Astrocyte of the hippocampus (primary cell): Measurements from ENCODE around the gene ZNF333.
"Not testable (repeated sequence)": the region's sequence is repeated elsewhere in the genome, so short reads cannot be mapped to it uniquely, and the experiment has no call there.

Experiments
- DNase-seq: peaks from one replicate; pipeline ENCODE4 v3.0.0; 2011; ENCODE audit warnings: low read depth, low spot score

Gene ZNF333

GRCh38 chr19:14768001-14768400, 78.2 kb downstream of the ZNF333 start:
- no peak for DNase-seq

DNA sequence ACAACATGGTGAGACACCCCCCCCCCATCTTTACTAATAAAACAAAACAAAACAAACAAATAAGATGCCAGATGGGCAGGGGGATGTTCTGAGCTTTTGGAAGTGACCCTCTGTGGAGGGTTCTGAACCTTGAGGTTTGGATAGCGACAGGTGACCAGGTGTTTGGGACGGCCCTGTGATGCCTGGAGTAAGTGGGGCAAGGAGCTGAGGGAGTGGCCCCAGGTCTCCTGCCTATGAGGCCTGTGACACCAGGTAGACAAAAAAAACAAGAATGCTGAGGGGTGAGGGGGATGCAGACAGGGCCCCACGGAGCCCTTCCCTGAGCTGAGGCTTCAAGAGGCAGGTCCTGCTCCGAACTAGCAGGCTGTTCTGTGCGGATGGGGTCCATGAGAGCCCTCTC, 79.4 kb downstream of the ZNF333 start:
- DNase-seq, result no peak

DNA sequence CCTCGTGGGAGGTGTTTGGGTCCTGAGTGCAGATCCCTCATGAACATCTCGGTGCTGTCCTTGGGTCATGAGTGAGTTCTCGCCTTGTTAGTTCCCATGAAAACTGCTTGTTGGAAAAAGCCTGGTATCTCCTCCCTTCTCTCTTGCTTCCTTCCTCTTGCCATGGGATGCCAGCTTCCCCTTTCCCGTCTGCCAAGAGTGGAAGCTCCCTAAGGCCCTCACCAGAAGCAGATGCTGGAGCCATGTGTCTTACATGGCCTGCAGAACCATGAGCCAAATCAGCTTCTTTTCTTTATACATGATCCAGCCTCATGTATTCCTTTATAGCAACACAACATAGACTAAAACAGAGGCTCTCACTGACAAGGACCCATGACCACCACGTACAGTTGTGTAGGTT, 80.3 kb downstream of the ZNF333 start:
- DNase-seq, result no peak

DNA sequence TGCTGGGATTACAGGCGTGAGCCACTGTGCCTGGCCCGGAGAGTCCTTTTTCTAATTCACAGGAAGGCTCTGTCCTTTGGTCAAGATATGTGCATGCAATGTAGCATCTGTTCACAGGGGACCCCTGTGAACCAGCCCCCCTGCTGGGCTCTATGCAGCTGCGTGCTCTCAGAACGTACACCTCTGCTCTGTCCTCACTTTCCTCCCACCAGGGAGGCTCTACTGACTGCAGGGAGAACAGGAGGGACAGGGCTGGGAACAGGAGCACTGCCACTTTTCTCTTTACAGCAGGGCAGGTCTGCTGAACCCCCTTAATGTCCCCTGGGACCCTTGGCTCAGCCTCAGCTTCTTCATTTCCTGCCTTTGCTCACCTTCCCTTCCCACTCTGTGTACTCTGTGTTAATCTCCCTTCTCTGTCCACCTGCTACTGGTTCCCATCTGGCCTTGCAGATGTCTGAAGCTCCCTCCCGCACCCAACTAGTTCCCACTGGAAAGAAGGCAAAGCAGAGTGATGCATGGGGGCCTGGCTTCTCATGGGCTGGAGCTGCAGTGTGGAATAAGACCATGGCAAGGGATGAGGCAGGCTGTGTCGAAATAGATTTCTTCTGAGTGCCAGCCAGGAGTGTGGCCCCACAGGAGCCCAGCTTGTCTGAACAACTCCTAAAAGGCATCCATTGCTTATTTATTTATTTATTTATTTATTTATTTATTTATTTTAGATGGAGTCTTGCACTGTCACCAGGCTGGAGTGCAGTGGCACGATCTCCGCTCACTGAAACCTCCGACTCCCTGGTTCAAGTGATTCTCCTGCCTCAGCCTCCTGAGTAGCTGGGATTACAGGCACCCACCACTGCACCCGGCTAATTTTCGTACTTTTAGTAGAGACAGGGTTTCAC, 81.3 kb downstream of the ZNF333 start:
- DNase-seq, result no peak

GRCh38 chr19:14772467-14772866, 82.6 kb downstream of the ZNF333 start:
- no peak for DNase-seq

DNA sequence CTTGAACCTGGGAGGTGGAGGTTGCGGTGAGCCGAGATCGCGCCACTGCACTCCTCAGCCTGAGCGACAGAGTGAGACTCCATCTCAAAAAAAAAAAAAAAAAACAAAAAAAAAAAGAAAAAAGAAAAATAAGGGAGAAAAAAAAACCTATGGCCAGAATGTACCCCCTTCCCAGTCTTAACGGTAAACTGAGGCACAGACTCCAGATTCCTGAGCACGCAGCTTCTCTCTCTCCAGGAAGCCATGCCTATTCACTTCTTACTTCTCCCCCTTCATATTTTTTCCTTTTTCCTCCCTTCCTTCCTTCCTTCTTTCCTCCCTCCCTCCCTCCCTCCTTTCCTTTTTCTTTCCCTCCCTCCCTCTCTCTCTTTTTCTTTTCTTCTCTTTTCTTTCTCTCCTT, 83.1 kb downstream of the ZNF333 start:
- DNase-seq, result no peak

- DNase-seq, result not testable (repeated sequence)
These were observed 83.9 kb downstream of the ZNF333 start for GRCh38 chr19:14773722-14774121.

DNA sequence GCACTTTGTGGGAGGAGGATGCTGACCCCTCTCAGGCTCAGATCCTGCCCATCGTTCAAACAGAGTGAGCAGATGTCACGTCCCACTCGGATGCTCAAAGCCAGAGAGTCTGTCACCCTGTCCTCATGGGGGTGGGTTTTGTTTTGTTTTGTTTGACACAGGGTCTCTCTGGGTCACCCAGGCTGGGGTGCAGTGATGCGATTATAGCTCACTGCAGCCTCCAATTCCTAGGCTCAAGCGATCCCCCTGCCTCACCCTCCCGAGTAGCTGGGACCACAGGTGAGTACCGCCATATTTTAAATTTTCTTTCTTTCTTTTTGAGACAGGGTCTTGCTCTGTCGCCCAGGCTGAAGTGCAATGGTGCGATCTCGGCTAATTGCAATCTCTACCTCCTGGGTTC, 84.5 kb downstream of the ZNF333 start:
- no peak for DNase-seq

- DNase-seq, result not testable (repeated sequence)
These were observed 85.5 kb downstream of the ZNF333 start for GRCh38 chr19:14775326-14775725.

DNA sequence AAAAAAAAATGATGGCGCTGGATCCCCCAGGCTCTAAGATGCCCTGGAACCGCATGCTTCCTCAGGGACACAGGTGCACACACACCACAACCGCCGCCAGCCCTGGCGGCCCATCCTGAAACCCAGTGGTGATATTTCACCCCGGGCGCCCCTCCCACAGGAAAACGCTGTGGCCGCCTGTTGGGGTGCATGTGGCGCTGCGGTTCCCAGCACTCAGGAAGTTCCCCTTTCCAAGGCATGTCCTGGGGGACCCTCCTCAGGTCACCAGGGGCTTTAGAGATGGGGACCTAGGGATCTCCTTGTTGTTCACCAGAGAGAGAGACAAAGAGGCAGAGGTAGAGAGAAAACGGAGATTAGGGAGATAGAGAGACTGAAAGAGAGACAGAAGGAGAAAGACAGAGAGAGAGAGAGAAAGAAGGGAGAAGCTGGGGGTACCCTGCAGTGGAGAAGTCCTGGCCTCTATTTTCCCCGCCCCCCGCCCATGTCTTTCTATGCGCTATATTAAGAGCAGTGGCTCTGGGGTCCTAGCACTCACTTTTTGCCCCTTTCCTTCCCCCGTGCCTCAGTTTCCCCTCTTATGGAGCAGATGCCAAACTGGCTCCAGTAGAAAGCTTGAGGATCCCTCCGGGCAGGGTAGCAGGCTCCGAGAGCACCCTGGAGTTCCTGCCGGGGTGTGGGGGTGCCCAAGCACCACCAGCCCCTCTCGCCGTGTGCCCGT, 86.2 kb downstream of the ZNF333 start:
- DNase-seq, result no peak

- DNase-seq, result not testable (repeated sequence)
These were observed 87.8 kb downstream of the ZNF333 start for GRCh38 chr19:14777645-14778044.

DNA sequence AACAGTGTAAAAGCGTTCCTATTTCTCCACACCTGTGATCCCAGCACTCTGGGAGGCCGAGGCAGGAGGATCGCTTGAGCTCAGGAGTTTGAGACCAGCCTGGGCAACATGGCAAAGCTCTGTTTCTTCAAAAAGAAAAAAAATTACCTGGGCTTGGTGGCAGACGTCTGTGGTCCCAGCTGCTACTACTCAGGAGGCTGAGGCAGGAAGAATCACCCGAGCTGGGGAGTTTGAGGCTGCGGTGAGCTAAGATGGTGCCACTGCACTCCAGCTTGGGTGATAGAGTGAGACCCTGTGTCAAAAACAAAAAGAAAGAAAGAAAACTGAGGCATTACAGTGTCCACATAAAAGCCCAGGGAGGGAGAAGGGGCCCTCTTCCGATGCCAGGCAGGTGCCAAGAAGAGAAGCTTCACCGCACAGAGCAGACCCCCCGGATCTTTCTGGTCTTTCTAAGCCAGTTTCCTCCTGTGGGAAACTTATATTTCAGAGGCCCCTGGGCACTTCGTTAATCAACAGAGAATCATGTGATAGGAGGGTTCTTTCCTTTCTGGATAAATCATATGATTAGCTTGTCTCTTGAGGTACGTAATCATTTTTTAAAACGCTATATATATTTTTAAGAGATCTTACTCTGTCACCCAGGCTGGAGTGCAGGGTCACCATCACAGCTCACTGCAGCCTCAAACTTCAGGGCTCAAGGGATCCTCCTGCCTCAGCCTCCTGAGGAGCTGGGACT, 88.4 kb downstream of the ZNF333 start, which contains the start of gene ADGRE2:
TSS of gene ADGRE2 (minus strand) at position 451 of the 736 bp plus-strand sequence. CDS start 1,804 bp downstream, outside the sequence.
- DNase-seq, result not testable (repeated sequence)

DNA sequence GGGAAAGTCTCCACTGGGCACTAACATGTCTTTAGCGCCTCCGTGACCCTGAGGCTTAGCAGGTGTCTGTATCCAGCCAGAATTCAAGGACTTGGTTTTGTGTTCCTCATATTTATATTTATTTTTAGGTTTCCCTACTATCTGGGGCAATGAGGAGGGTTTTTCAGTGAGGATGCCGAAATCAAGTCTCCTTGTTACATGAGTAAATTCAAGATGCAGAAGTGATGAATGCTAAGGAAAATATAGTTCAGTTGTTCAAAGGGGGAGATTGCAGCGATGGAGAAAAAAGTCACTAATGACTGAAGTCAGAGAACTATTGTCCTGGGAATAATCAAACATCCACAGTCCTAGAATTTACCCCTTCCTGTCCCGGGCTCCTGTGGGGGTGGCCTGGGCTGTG, 89.3 kb downstream of the ZNF333 start:
- no peak for DNase-seq

GRCh38 chr19:14780622-14781225, 90.9 kb downstream of the ZNF333 start:
- DNase-seq, result not testable (repeated sequence)

DNA sequence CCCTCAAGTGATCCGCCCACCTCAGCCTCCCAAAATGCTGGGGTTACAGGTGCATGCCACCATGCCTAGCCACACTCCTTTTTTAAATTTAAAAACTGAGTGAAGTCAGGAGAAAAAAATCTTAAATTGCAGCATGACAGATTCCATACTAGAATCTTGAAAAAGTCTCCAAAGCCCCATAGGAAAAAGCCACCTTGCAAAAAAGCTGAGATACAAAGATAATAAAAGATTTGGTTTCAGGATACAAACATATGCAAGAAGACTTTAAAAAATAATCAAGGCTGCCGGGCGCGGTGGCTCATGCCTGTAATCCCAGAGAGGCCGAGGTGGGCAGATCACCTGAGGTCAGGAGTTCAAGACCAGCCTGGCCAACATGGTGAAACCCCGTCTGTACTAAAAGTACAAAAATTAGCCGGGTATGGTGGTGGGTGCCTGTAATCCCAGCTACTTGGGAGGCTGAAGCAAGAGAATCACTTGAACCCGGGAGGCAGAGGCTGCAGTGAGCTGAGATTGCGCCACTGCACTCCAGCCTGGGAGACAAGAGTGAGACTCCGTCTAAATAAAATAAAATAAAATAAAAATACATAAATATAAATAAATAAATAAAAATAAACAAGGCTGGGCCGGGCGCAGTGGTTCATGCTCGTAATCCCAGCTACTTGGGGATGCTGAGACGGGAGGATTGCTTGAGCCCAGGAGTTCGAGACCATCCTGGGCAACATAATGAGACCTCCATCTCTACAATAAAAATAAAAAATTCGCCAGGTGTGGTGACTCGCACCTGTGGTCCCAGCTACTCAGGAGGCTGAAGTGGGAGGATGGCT, 92.1 kb downstream of the ZNF333 start:
- DNase-seq, result not testable (repeated sequence)

DNA sequence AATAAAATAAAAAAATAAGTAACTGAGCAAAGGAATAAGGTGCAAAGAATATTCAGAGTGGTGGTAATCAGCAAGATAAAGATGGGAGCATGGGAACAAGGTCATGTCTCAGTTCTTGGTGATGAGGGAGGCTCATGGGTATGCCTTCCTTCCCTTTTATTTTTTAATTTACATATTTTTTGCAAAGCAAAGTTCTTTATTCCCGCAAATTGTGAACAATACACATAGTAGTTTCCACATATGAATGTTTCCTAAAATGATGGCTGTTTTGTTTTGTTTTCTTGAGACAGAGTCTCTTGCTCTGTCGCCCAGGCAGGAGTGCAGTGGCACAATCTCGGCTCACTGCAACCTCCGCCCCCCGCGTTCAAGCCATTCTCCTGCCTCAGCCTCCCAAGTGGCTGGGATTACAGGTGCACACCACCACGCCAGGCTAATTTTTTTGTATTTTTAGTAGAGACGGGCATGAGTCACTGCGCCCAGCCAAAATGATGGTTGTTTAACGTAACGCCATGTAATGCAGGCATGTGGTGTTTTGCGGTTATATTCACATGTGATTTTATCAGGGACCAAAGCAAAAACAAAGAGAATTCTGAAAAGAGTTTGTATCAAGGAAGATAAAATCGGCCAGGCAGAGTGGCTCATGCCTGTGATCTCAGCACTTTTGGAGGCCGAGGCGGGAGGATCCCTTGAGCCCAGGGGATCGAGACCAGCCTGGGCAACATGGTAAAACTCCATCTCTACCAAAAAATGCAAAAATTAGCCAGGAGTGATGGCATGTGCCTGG, 93.0 kb downstream of the ZNF333 start:
- DNase-seq, result no peak
